ENCODE results near the gene CCDC107.
"Not testable (repeated sequence)": the region's sequence is repeated elsewhere in the genome, so short reads cannot be mapped to it uniquely, and the experiment has no call there.

The CCDC107 gene, protein sequence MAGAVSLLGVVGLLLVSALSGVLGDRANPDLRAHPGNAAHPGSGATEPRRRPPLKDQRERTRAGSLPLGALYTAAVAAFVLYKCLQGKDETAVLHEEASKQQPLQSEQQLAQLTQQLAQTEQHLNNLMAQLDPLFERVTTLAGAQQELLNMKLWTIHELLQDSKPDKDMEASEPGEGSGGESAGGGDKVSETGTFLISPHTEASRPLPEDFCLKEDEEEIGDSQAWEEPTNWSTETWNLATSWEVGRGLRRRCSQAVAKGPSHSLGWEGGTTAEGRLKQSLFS

DNA sequence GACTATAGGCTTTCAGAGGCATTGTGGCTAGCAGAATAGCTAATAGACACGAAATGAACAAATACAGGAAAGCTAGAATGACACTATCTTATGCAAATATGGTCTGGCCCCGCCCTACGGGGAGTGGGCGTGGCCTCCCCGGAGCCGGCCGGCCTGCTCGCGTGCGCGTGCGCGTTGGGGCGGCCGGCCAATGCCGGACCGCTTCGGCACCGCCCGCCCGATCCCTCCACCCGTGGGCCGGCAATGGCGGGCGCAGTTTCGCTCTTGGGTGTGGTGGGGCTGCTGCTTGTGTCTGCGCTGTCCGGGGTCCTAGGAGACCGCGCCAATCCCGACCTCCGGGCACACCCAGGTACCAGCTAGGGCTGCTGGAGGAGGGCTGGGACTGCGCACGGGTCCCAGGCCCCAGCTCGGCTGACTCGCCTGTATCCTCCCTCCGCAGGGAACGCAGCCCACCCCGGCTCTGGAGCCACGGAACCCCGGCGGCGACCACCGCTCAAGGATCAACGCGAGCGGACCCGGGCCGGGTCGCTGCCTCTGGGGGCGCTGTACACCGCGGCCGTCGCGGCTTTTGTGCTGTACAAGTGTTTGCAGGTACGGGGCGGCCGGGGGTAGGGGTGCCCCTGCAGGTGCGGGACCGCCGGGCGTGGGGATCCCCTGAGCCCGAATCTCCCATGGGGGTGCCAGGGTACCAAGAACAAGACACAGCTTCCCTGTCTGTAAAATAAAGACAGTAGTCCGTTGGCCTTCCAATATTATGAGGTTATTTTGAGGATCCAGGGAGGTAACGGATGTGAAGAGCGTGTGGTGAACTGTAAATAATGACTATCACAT, at the start of gene CCDC107:
Gene CCDC107 (plus strand): TSS at position 156 of the 831 bp plus-strand sequence. CDS start 88 bp downstream, at position 244.
- DNase-seq = peak; percentile 90

DNA sequence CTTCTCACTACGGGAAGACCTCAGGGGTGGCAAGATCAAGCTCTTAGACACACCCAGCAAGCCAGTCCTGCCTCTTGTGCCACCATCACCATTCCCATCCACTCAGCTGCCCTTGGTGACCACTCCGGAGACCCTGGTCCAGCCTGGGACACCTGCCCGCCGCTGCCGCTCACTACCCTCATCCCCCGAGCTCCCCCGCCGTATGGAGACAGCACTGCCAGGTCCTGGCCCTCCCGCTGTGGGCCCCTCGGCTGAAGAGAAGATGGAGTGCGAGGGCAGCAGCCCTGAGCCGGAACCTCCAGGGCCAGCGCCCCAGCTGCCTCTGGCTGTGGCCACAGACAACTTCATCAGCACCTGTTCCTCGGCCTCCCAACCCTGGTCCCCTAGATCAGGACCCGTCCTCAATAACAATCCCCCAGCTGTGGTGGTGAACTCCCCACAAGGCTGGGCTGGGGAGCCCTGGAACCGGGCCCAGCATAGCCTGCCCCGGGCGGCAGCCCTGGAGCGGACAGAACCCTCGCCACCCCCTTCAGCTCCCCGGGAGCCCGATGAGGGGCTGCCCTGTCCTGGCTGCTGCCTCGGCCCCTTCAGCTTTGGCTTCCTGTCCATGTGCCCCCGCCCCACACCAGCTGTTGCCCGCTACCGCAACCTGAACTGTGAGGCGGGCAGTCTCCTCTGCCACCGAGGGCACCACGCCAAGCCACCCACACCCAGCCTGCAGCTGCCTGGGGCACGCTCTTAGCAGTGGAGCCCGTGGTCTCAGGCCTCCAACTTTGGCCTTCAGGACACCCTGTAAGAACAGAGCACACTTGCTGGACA, 48.9 kb upstream of the CCDC107 start:
- no peak for DNase-seq

DNA sequence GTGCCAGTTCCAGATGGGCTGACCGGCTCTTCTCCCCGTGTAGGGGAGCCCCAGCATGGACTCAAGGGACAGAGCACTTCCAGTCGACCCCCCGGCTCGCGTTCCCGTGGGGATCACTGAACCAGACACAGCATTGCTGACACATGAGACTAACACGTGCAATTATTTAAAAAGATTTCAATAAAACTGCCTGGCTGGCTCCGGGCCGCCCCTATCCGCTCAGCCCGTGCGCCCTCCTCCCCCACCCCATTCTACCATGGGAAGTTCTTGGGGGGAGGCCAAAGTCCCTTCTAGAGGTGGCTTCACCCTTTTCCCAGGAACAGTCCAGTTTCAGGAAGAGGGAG, 48.3 kb upstream of the CCDC107 start:
- no peak for DNase-seq

DNA sequence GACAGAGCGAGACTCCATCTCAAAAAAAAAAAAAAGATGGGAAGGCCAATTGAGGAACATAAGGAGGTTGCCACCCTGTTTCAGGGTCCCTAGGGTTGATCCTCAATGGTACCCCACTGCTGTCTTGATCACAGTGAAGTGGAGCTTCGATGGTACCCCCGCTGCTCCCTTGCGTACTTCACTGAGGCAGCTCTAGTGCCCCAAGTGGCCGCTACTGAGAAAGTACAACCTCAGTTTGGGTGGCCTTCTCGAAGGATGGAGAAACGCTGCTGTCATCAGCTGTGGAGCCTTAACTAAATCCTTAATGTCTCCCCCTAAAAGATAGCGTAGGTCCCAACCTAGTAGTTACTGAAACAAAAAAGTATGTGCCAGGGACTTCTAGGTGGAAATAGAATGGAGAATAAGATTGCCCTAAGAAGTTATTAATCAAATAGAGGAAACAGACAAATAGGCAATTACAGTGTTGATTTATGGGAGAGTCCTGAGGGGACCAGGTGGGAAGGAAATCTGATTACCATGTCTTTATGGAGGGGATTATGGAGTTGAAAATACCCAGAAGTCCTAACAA, 46.8 kb upstream of the CCDC107 start:
- DNase-seq = peak; percentile 66

- not testable (repeated sequence) for DNase-seq
Measured at GRCh38 chr9:35612066-35612465, 46.0 kb upstream of the CCDC107 start.

- DNase-seq = no peak
Measured at GRCh38 chr9:35612843-35613242, 45.2 kb upstream of the CCDC107 start.

GRCh38 chr9:35615981-35616680, 42.0 kb upstream of the CCDC107 start:
- no peak for DNase-seq

DNA sequence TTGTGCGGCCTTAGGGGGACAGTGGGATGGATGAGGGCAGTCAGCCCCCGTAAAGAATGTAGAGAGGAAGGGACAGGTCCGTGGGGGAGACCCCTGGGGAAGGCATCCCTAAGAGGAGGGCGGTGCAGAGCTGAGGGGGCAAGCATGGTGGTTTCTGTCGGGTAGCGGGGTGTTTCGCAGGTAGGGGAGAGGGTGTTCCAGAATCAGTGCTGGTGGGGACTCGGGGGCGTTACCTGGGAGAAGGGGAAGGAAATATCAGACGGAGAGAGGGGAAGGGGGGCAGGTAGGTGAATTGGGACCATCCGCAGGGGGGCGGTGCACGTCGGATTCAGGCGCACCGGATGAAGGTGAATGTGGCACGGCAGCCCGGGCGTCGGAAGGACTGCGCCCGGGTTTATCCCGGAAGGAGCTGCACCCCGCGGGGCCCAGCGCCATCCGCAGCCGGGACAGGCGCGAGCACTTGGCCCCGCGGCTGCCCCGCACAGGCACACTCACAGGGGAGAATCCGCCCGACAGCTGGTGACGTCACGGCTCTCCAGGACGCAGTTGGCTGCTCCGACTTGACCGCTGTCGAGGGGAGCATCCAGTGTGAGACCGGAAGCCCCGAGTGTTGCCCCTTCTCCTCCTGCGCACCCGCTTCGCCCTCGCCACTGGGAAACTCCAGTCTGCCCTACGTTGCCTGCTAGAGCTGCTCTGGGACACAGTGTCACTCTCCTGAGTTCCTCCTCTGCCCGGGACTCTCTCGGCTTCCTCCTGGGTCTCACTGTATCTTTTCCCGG, 41.2 kb upstream of the CCDC107 start:
- DNase-seq = peak; percentile 77

GRCh38 chr9:35617548-35617947, 40.5 kb upstream of the CCDC107 start:
- DNase-seq = no peak

DNA sequence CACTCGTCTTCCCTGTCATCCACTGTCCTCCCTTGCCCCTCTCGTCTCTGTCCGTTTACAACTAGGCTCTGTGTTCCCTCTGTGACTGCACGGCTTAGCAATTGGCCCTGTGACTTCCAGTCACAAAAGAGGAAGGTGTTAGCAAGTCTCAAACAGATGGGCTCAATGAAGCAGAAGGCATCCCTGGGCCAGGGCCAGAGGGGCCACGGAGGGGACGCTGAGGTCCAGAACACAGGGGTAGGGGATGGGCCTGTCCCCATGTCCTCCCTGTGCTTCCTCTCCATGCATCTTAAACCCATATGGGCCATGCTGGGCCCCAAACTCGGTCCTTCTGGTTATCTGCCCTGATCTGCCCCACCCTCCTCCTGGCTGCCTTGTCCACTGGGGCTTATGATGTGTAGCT, 39.8 kb upstream of the CCDC107 start, which contains the start of gene CD72:
Gene CD72 (minus strand): TSS at position 89 of the 403 bp plus-strand sequence. CDS start 110 bp downstream, outside the sequence.
- no peak for DNase-seq

- peak; percentile 57 for DNase-seq
Measured at GRCh38 chr9:35618854-35619799, 39.0 kb upstream of the CCDC107 start.

- no peak for DNase-seq
Measured at GRCh38 chr9:35619800-35620158, 38.3 kb upstream of the CCDC107 start.

DNA sequence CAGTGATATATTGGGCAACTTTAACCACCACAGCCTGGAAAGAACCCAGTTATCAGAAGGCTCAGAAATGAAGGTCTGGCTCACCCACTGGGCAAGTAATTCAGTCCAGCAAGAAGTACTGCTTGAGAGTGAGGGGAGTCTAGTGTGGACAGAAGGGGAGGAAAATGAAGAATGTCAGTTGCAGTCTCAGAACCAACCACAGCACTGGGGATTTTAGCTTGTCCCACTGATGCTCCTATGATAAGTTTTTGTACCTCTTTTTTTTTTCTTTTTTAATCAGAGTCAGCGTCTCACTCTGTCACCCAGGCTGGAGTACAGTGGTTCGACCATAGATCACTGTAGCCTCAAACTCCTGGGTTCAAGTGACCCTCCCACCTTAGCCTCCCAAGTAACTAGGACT, 30.5 kb upstream of the CCDC107 start:
- DNase-seq = no peak

DNA sequence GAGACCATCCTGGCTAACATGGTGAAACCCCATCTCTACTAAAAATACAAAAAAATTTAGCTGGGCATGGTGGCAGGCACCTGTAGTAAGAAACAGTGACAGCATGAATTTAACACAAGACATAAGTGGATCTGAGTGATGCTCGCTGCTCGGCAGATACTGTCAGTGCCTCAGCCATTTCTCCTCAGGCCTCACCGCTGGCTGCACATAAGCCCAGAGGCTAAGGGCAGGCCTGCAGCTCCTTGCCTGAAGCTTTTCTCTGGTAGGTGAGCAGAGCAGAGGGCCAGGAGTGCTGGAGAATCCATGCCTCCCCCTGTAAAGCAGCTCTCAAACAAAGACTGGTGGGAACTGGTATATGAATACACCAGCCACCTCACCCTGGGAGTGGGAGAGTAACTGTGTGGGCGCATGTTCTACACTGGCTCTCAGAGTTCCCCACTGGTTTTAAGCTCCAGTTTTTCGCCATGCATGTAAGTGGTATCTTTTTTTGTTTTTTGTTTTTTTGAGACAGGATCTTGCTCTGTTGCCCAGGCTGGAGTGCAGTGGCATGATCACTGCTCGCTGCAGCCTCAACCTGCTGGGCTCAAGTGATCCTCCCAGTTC, 29.6 kb upstream of the CCDC107 start:
- DNase-seq = no peak

- DNase-seq = no peak
Measured at GRCh38 chr9:35629597-35629996, 28.5 kb upstream of the CCDC107 start.

DNA sequence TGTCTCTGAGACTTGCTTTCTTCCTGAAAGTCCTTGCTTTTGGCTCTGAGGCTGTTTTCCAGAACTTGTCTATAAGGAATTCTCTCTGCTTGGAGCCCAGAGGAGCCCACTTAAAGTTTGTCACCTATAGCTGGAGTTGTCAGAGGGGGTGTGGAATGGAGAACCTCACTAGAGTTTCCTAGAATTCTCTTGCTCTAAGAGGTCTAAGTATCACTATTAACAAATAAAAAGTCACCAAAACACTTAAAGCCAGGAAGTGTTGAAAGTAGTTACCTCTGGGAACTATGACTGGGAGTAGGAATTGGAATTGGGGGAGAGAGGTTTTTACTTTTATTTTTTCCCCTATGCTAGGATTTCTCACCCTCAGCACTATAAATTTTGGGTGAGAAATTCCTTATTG, 22.4 kb upstream of the CCDC107 start:
- DNase-seq = no peak

DNA sequence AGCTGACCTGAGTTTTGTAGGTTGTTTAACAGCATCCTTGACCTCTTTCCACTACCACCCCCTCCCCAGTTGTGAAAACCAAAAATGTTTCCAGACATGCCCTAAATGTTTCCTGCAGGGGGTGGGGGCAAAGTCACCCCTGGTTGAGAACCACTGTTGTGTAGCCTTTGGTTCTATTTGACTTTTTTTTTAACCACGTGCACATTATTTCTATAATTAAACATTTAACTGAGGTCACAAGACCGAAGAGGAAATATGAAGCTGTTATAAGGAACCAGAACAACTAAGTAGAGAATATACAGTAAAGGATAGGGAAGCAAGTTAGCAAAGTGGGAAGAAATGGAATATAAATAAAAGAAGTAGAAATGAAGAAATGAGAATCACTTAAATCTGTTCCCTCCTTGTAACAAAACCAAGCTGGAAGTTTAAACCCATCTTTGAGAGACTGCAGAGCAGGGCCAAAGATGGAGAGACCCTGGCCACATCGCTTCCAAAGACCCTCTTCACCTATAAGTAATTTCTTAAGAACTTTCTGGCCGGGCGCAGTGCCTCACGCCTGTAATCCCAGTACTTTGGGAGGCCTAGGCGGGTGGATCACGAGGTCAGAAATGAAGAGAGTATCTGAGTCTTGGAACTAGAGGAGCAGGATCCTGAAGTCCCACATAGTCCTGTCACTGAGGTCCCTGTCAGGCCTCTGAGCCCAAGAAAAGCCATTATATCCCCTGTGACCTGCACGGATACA, 21.8 kb upstream of the CCDC107 start:
- DNase-seq = no peak

GRCh38 chr9:35636877-35637246, 21.2 kb upstream of the CCDC107 start:
- not testable (repeated sequence) for DNase-seq

- DNase-seq = not testable (repeated sequence)
Measured at GRCh38 chr9:35637427-35637955, 20.6 kb upstream of the CCDC107 start.
